AML-193 (cell line): ENCODE measurements around the gene ZNF846.
"Not testable (repeated sequence)": the region's sequence is repeated elsewhere in the genome, so short reads cannot be mapped to it uniquely, and the experiment has no call there.

ENCODE experiments used
- DNase-seq, 2 experiments: peaks; one replicate each; lab custom pipeline; 2025; lab: John Stamatoyannopoulos, UW

ZNF846 gene

DNA sequence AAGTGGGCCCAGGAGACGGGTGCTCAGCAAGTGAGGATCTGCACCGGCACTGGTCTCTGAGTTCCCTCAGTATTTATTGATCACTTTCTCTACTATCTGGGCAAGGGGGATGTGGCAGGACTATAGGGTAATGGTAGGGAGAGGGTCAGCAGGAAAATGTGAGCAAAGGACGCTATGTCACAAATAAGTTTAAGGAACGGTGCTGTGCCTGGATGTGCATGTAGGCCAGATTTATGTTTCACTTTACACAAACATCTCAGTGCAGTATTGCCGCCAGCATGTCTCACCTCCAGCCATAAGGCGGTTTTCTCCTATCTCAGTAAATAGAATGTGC is 15.6 kb upstream of the ZNF846 start:
- DNase-seq, result not testable (repeated sequence)

DNA sequence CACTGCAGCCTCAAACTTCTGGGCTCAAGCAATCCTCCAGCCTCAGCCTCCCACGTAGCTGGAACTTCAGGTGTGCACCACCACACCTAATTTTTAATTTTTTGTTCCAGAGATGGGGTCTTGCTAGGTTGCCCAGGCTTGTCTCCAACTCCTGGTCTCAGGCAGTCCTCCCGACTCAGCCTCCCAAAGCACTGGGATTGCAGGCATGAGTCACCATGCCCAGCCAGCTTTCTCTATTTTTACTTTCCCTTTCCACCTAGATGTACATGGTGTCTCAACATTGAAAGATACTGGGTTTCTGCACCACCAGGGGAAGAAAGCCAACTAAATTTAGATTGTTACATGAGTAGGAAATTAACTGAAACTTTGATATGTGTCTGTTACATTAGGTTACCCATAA is 13.8 kb upstream of the ZNF846 start:
- DNase-seq, result no peak

DNA sequence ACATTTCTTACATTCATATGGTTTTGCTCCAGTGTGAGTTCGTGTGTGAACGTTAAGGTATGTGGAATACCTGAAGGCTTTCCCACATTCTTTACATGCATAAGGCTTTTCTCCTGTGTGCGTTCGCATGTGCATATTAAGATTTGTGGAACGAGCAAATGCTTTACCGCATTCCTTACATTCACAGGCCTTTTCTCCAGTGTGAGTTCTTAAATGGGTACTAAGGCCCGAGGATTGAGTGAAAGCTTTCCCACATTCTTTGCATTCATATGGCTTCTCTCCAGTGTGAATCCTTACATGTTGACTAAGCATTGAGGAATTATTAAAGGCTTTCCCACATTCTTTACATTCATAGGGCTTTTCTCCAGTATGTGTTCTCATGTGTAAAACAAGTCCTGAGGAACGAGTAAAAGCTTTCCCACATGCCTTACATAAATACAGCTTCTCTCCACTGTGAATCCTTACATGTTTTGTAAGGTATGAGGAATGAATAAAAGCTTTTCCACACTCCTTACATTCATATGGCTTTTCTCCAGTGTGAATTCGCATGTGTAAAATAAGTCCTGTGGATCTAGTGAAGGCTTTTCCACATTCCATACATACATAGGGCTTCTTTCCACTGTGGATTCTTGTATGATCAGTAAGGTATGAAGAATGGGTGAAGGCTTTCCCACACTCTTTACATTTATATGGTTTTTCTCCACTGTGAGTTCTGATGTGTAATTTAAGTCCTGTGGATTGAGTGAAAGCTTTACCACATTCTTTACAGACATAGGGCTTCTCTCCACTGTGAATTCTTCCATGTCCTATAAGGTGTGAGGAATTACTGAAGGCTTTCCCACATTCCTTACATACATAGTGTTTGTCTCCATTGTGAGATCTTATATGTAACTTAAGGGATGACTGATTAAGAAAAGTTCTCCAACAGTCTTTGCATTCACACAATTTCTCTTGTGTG is 10.7 kb downstream of the ZNF846 start:
- DNase-seq, result no peak

DNA sequence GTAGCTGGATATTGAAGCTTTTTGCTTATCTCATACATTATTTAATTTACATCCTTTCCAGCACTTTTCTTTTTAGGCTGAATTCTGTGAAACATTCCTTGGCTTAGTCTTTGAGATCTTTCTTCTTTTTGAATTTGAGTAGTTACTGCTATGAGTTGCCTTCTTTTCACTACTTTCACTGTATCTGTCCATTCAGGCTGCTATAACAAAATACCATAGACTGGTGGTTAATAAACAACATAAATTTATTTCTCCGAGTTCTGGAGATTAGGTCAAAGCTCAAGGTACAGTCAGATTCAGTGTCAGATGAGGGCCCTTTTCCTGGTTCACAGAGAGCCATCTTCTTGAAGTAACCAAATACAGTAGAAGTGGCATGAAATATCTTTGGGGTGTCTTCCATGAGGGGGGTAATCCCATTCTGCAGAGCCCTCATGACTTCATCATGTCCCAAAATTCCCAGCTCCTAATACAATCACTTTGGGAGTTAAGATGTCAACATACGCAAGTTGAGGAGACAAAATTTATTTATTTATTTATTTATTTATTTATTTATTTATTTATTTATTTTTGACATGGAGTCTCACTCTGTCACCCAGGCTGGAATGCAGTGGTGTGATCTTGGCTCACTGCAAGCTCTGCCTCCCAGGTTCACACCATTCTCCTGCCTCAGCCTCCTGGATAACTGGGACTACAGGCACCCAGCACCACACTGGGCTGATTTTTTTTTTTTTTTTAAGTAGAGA is 15.7 kb downstream of the ZNF846 start:
- DNase-seq, result no peak

DNA sequence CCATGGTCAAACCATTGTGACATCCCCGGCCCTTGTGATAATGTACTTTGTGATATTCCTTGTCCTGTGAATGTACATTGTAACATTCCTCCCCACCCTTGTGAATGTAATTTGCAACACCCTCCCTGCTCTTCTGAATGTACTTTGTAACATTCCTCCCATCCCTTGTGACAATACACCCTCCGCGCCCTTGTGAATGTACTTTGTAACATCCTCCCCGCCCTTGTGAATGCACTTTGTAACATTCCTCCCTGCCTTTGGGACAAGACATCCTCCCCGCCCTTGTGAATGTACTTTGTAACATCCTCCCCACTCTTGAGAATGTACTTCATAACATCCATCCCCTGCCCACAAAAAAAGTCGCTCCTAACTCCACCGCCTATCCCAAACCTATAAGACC is 17.1 kb downstream of the ZNF846 start:
- no peak for DNase-seq

DNA sequence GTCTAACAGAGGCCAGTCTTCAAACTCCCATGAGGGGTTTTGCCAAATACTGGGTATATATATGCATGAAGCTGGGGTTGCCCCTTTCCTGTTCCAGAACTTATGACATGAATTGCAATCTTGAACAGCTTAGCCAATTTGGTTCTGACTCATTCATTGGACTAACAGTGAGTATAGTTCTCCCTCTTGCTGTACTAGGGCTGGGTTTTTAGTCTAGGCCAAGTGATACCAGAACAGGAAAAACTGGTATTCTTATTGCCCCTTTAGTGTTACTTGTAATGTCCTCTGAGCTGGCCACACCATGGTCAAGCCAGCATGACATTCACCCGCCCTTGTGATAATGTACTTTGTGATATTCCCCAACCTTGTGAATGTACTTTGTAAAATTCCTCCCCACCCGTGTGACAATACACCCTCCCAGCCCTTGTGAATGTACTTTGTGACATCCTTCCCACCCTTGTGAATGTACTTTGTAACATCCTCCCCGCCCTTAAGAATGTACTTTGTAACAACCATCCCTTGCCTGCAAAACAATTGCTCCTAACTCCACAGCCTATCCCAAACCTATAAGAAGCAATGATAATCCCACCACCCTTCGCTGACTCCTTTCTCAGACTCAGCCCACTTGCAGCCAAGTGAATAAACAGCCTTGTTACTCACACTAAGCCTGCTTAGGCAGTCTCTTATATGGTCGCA is 26.9 kb downstream of the ZNF846 start:
- DNase-seq, result no peak

DNA sequence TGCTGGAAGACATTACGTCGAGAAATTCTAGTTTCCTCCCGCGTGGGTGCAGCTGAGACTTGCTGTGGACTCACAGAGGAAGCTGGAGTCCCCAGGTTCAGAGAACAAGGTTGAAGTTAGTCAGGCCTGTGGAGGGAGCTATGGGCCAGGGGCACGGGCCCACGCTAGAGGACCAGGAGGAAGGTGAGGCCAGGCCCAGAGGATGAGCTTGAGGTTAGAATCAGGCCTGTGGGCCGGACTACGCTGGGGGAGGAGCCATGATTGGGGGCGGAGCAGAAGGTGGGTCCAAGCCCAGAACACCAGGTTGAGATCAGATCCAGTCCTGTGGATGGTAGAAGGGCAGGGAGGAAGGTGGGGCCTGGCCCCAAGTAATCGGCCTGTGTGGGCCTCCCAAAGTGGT is 32.6 kb downstream of the ZNF846 start:
- no peak for DNase-seq

DNA sequence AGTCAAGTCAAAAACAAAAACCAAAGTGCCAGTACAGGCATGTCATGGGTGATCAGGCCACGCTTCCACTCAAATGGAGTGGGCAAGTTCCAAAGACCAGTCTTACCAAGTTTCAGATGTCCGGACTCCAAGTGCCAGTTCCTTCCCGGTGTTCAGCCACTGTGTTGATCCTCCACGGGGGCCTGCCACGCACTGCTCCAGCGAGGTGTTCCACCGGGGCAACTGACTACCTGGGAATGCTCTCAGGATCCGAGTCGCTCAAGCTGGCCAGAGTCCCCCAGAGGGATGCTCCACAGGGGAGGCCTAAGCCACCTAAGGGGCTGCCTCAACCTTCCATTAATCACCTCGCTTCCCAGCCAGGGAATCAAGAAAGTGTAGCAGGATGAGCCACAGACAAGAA is 38.5 kb downstream of the ZNF846 start:
- not testable (repeated sequence) for DNase-seq

DNA sequence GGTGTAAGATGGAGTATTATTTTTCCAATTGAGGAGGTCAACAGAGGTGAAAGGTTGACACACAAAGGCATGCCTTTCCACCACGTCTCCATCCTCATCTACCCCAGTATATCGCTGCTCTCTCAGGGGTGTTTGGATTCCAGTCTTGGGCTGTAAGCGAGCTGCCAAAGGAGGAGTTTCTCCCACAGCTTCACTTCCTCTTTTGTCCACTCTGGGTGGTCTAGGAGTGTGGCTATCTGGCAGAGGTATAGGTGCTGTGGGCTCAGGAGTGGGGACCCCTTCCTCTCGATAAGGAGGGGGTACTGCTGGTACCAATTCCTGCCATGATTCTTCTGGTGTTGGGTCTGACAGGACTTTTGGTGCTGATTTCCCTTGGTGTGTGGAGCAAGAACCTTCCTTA is 39.4 kb downstream of the ZNF846 start:
- no peak for DNase-seq

DNA sequence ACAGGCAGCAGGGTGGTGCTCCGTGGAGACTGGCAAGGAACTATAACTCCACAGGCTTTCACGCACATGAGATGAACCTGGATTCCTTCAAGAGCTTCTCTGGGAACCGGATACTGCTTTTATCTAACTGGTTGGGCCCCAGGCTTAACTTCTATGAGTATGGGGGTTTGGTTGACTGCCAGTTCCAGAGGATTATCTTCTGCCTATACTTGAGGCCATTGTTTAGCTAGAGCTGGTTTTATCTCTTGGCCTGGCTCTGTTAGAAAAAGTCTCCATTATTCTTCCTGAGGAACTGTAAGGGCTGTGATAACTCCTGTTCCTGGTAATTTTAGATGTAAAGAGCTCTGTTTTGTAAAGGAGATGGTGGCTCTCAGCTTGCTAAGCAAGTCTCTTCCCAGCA is 40.9 kb downstream of the ZNF846 start:
- no peak for DNase-seq

DNA sequence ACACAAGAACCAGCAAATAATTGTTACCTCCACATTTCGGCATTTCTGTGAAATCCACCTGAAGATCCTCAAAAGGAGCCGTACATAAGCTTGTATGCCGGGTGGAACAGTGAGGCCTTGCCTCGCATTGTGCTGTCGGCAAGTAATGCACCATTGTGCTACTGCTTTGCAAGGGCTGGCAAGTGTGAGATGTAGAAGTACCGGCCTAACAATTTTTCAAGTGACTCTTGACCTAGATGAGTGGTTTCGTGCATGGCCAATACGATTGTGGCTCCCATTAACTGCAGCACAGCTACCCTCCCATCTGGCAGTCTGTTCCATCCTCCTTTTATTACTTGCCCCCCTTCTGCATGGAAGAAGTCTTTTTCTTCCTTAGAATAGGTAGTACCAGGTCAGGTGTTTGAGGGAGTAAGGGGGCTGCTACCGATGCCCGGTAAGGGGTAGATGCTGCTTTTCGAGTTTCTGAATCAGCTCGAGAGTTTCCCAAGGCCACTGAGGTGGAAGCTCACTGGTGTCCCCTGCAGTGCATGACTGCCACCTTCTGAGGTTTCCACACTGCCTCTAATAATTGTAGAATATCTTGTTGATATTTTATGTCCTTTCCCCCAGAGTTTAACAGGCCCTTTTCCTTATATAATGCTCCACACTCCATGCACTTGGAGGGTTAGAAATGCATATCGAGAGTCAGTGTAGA is 42.9 kb downstream of the ZNF846 start:
- DNase-seq, result not testable (repeated sequence)

DNA sequence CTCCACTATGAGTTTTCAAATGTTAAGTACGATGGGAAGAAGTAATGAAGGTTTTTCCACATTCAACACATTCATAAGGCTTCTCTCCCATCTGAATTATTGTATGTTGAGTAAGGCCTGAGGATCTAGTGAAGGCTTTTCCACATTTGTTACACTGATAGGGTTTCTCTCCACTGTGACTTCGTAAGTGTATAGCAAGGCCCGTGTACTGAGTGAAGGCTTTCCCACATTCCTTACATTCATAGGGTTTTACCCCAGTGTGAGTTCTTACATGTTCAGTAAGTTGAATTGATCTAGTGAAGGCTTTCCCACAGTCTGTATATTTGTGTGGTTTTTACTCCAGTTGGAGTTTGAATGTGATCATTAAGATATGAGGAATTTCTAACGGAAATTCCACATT is 44.4 kb downstream of the ZNF846 start:
- DNase-seq, result no peak

DNA sequence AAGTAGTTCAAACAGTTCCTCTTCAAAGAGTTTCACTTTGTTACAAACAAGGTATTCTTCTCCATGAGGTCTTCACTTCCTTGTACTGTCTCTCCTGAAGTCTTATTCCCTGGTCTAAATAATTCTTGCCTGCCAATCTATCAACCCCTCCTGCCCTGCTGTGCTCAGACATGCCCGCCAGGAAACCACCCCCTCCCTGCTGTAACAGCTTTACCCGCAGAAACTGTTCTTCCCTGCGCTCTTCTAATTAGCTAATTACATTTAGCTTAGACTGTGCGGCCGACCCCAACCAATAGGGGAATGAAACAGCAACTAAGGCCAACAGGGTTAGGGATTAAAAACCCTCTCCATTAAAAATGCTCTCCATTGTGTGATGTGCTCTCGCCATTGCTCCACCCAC is 46.7 kb downstream of the ZNF846 start:
- peak; percentile 11 to 48 for DNase-seq

DNA sequence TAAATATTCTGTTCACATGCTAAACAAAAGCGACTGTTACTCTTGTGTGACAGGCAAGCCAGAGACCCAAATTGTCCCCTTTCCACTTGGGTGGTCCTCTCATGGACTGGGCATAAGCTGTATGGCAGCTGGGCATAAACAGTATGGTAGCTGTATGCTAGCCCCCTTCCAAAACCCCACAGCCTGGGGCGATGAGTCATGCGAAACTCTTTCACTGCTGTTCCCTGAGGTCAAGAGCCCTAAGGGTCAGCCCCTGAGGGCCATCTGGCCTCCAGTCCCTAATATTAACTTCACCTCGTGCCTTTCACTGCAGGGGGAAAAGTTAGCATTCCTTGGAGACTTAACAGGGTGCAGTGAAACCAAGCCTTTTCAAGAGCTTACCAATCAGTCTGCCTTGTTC is 48.0 kb downstream of the ZNF846 start:
- DNase-seq, result no peak

DNA sequence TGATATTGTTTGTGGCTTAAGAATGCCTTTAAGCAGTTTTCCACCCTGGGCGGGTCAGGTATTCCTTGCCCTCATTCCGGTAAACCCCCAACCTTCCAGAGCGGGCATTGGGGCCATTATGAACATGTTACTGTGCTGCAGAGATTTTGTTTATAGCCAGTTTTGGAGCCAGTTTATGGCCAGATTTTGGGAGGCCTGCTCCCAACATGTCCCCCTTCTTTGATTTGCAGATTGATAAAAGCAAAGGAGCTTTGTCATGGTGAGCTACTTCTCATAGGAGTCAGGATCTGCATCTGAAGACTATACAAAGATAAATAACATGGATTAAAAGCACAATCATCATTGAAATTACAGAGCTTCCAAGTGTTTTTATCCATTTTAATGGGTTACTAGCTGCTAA is 56.7 kb downstream of the ZNF846 start:
- DNase-seq, result no peak

DNA sequence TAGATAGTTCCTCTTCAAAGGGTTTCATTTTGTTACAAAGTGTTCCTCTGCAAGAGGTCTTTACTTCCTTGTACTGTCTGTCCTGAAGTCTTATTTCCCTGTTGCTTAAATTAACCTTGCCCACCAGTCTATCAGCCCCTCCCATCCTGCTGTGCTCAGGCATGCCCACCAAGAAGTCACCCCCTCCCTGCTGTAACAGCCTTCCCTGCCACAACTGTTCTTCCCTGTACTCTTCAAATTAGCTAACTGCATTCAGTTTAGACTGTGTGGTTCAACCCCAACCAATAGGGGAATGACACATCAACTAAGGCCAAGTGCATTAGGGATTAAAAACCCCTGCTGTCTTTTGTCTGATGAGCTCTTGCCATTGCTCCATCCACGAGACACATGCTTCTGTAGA is 59.2 kb downstream of the ZNF846 start:
- no peak for DNase-seq

DNA sequence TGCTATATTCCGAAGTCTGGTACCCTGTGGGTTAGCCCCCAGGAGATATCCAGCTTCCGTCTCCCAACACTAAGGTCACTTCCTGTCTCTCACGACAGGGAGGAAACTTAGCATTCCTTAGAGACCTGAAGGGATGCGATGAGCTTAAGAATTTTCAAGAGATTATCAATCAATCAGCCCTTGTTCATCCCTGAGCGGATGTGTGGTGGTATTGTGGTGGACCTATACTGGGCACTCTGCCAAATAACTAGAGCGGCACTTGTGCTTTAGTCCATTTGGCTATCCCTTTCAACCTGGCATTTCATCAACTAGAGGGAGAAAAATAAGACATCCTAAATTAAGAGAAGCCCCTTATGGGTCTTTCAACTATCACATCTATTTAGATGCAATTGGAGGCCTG is 62.7 kb downstream of the ZNF846 start:
- no peak for DNase-seq

DNA sequence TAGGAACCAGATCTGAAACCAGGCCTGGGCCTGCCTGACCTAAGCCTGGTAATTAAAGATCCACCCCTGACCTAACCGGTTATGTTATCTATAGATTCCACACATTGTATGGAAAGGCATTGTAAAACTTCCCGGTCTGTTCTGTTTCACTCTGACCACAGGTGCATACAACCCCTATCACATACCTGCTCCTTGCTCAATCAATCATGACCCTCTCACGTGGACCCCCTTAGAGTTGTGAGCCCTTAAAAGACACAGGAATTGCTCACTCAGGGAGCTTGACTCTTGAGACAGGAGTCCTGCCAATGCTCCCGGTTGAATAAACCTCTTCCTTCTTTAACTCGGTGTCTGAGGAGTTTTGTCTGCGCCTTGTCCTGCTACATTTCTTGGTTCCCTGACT is 66.4 kb downstream of the ZNF846 start:
- DNase-seq, result no peak
